ENCODE data around the gene PPAN. TPM values are rescaled to one million over a fixed set of nuclear protein-coding genes. Genes with fewer than 3 reads are reported as not detected.

The PPAN gene
- total and polyA plus RNA-seq, 2 experiments from 2014 or later = 44.2 to 47.0 TPM

DNA sequence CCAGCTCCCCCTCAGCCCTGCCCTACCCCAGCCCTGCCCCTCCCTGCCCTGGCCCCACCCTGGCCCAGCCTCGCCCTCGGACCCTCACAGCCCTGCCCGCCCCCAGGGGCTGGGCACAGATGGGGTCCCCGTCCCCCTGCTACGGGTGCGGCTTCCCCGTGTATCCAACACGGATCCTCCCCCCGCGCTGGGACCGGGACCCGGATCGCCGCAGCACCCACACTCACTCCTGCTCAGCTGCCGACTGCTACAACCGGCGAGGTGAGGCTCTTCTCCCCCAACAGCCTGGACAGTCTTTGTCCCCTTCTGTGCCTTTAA is 14.8 kb upstream of the PPAN start:
- H3K79me2 ChIP-seq (ENCODE audit: insufficient read depth) = no peaks in the 10 kb centered on the region
- H3K4me3 ChIP-seq = no peak overlapping the region
- H3K9ac ChIP-seq = no peak overlapping the region
- no peaks in the 10 kb centered on the region for H3K4me1 ChIP-seq (ENCODE audit: insufficient read depth)
- no peaks in the 10 kb centered on the region for H3K27me3 ChIP-seq (replicated peaks; ENCODE audit: insufficient read depth)
- TF ChIP-seq EZH2phosphoT487 (IDR thresholded peaks at IDR 0.05; ENCODE audit: insufficient read depth, low read depth) = no peak
- H3F3A ChIP-seq (ENCODE audit: insufficient read depth) = peaks cover 10% of the 10 kb centered on the region
- H3K27ac ChIP-seq = no peak overlapping the region
- WGBS, 2 experiments (ENCODE audit: low coverage in 1 of 2, low lambda C conversion rate in 2 of 2, missing lambda C conversion rate in 2 of 2) = 92 to 99% methylated on average over 10 to 17 of the region's 17 CpGs
- no peaks in the 10 kb centered on the region for H3K9me2 ChIP-seq (ENCODE audit: insufficient read depth)
- H3K36me3 ChIP-seq (ENCODE audit: low read depth) = no peaks in the 10 kb centered on the region; the same call in 1 of the 2 replicates
- in situ Hi-C loops (cut with MboI) = no loop called here
- H2AFZ ChIP-seq = no peak overlapping the region
- no peak for DNase-seq
- H3K4me2 ChIP-seq (ENCODE audit: unreplicated experiment) = no peak overlapping the region
- no peaks in the 10 kb centered on the region for H3K9me3 ChIP-seq (ENCODE audit: low read depth)
- H4K20me1 ChIP-seq (ENCODE audit: insufficient read depth) = no peaks in the 10 kb centered on the region

DNA sequence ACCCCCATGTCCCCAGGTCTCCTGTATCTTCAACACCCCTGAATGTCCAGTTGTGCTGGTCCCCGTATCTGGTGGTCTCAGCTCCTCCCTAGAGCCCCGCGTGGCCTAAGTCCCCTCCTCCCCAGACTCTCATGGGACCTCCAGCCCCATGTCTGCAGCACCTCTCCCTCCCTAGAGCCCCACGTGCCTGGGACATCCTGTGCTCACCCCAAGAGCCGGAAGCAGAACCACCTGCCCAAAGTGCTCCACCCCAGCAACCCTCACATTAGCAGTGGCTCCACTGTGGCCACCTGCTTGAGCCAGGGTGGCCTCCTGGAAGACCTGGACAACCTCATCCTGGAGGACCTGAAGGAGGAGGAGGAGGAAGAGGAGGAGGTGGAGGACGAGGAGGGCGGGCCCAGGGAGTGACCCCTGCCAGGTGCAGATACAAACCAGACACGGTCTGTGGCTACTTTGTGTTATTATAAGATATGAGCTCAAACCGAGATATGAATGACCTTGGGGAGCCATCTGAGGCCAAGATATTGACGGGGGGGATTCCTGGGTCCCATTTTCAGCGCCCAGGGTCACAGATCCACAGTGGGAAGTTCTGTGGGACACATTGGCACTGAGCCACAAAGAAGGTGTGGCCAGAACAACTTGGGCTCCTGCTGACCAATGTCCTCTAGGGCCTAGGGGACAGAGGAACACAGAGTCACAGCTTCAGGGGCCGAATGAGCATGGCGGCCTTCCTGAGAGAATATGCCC is 14.1 kb upstream of the PPAN start:
- in situ Hi-C loops (cut with MboI) = no loop called here
- no peaks in the 10 kb centered on the region for H3K9me2 ChIP-seq (ENCODE audit: insufficient read depth)
- H4K20me1 ChIP-seq (ENCODE audit: insufficient read depth) = no peaks in the 10 kb centered on the region
- DNase-seq = no peak
- H3K4me1 ChIP-seq (ENCODE audit: insufficient read depth) = no peaks in the 10 kb centered on the region
- H3K36me3 ChIP-seq (ENCODE audit: low read depth) = no peaks in the 10 kb centered on the region; the same call in 1 of the 2 replicates
- H3F3A ChIP-seq (ENCODE audit: insufficient read depth) = peaks cover 10% of the 10 kb centered on the region
- no peaks in the 10 kb centered on the region for H3K27me3 ChIP-seq (replicated peaks; ENCODE audit: insufficient read depth)
- H3K4me3 ChIP-seq = no peak overlapping the region
- no peak for TF ChIP-seq EZH2 (IDR thresholded peaks at IDR 0.05; ENCODE audit: insufficient read depth, poor library complexity, severe bottlenecking)
- no peak for TF ChIP-seq EZH2phosphoT487 (IDR thresholded peaks at IDR 0.05; ENCODE audit: insufficient read depth, low read depth)
- WGBS, 2 experiments (ENCODE audit: low coverage in 1 of 2, low lambda C conversion rate in 2 of 2, missing lambda C conversion rate in 2 of 2) = 88 to 91% methylated on average over 11 to 13 of the region's 13 CpGs
- H2AFZ ChIP-seq = no peak overlapping the region
- H3K27ac ChIP-seq = no peak overlapping the region
- no peaks in the 10 kb centered on the region for H3K9me3 ChIP-seq (ENCODE audit: low read depth)
- no peak overlapping the region for H3K9ac ChIP-seq
- H3K4me2 ChIP-seq (ENCODE audit: unreplicated experiment) = no peak overlapping the region
- H3K79me2 ChIP-seq (ENCODE audit: insufficient read depth) = no peaks in the 10 kb centered on the region

DNA sequence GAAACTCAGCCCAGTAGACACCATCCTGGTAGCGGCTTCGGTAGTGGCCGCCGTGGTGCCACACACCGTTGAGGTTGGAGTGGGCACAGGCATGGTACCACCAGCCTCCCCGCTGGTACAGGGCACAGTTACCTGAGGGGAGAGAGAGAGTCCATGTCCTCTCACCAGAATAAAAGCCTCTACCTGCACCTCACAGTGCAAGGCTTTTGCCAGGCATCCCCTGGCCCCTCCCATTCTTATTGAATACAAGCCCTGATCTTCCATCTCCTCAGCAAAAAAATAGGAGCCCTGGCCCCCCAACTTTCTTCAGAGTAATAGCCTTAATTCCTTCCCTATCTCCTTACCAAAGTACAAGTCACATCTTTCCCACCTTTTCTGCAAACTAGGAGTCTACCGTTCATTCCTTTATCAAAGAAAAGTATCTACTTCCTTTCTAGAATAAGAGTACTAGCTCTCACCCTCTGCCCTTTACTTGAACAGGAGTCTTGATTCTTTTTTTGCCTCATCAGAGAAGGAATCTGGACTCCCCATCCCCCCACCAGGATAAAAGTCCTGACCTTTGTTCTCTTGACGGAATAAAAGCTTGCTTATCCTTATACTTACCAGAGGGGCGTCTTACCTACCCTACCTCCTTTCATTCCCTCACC is 13.4 kb upstream of the PPAN start:
- no peak overlapping the region for H3K9ac ChIP-seq
- no peaks in the 10 kb centered on the region for H4K20me1 ChIP-seq (ENCODE audit: insufficient read depth)
- in situ Hi-C loops (cut with MboI) = no loop called here
- no peaks in the 10 kb centered on the region for H3K9me3 ChIP-seq (ENCODE audit: low read depth)
- no peaks in the 10 kb centered on the region for H3K27me3 ChIP-seq (replicated peaks; ENCODE audit: insufficient read depth)
- 83 to 86% methylated on average over 9 of the region's 9 CpGs for WGBS, 2 experiments (ENCODE audit: low coverage in 1 of 2, low lambda C conversion rate in 2 of 2, missing lambda C conversion rate in 2 of 2)
- no peaks in the 10 kb centered on the region for H3K9me2 ChIP-seq (ENCODE audit: insufficient read depth)
- no peak overlapping the region for H3K4me3 ChIP-seq
- H3K36me3 ChIP-seq (ENCODE audit: low read depth) = no peaks in the 10 kb centered on the region; the same call in 1 of the 2 replicates
- TF ChIP-seq EZH2phosphoT487 (IDR thresholded peaks at IDR 0.05; ENCODE audit: insufficient read depth, low read depth) (no peak), EZH2 (IDR thresholded peaks at IDR 0.05; ENCODE audit: insufficient read depth, poor library complexity, severe bottlenecking) (no peak)
- no peak overlapping the region for H3K27ac ChIP-seq
- peaks cover 10% of the 10 kb centered on the region for H3F3A ChIP-seq (ENCODE audit: insufficient read depth)
- H3K79me2 ChIP-seq (ENCODE audit: insufficient read depth) = no peaks in the 10 kb centered on the region
- no peak for DNase-seq
- H3K4me2 ChIP-seq (ENCODE audit: unreplicated experiment) = no peak overlapping the region
- no peaks in the 10 kb centered on the region for H3K4me1 ChIP-seq (ENCODE audit: insufficient read depth)
- H2AFZ ChIP-seq = no peak overlapping the region

- Histone ChIP-seq H3K4me1 (ENCODE audit: insufficient read depth) (no peaks in the 10 kb centered on the region), H3K9ac (no peak overlapping the region), H3K4me2 (ENCODE audit: unreplicated experiment) (no peak overlapping the region), H4K20me1 (ENCODE audit: insufficient read depth) (no peaks in the 10 kb centered on the region), H3K27me3 (replicated peaks; ENCODE audit: insufficient read depth) (no peaks in the 10 kb centered on the region), H3K27ac (no peak overlapping the region), H3K9me3 (ENCODE audit: low read depth) (no peaks in the 10 kb centered on the region), H3K4me3 (no peak overlapping the region), H3F3A (ENCODE audit: insufficient read depth) (peaks cover 15% of the 10 kb centered on the region), H3K79me2 (ENCODE audit: insufficient read depth) (no peaks in the 10 kb centered on the region), H3K9me2 (ENCODE audit: insufficient read depth) (no peaks in the 10 kb centered on the region), H2AFZ (no peak overlapping the region), H3K36me3 (ENCODE audit: low read depth) (no peaks in the 10 kb centered on the region; the same call in 1 of the 2 replicates)
- peak; percentile 29 for DNase-seq
- no peak for TF ChIP-seq EZH2phosphoT487 (IDR thresholded peaks at IDR 0.05; ENCODE audit: insufficient read depth, low read depth)
- no peak for TF ChIP-seq EZH2 (IDR thresholded peaks at IDR 0.05; ENCODE audit: insufficient read depth, poor library complexity, severe bottlenecking)
- WGBS, 2 experiments (ENCODE audit: low coverage in 1 of 2, low lambda C conversion rate in 2 of 2, missing lambda C conversion rate in 2 of 2) = 87 to 88% methylated on average over 22 of the region's 22 CpGs
- in situ Hi-C loops (cut with MboI) = no loop called here
Measured at GRCh38 chr19:10093295-10094186, 12.6 kb upstream of the PPAN start.
